ENCODE data around the gene AMIGO3. TPM values are rescaled to one million over a fixed set of nuclear protein-coding genes. Genes with fewer than 3 reads are reported as not detected.
"Not testable (repeated sequence)": the region's sequence is repeated elsewhere in the genome, so short reads cannot be mapped to it uniquely, and the experiment has no call there.

Gene AMIGO3
- total and polyA plus RNA-seq, 4 donors, result 0.11 to 1.1 TPM; not detected in 2

- H3K9ac ChIP-seq (ENCODE audit: low read depth in 1 of 2, low read length in 2 of 2); DNase-seq (ENCODE audit: low spot score); H3K9me3 ChIP-seq (ENCODE audit: control insufficient read depth in 4 of 4, low read length in 3 of 4); H3K27ac ChIP-seq (ENCODE audit: low read depth in 1 of 2, low read length in 2 of 2); H3K27me3 ChIP-seq (ENCODE audit: control insufficient read depth in 4 of 4, insufficient read depth in 4 of 4, low read length in 3 of 4); H3K4me3 ChIP-seq (ENCODE audit: low read depth in 1 of 3, low read length in 3 of 3): not testable (repeated sequence)
- Histone ChIP-seq H3K36me3 (ENCODE audit: control insufficient read depth in 4 of 4, insufficient read depth in 3 of 4, low read depth in 1 of 4, low read length in 3 of 4) (peaks cover 14 to 35% (median 32%) of the 10 kb centered on the region in 4 donors), H3K4me1 (ENCODE audit: control insufficient read depth in 4 of 4, insufficient read depth in 4 of 4, low read length in 3 of 4) (peaks cover 5 to 24% (median 19%) of the 10 kb centered on the region in 4 donors)
- WGBS, result 55% methylated on average over 33 of the region's 36 CpGs
Measured at GRCh38 chr3:49685846-49686245, 33.6 kb downstream of the AMIGO3 start.

- H3K27me3 ChIP-seq (ENCODE audit: control insufficient read depth in 4 of 4, insufficient read depth in 4 of 4, low read length in 3 of 4); H3K9me3 ChIP-seq (ENCODE audit: control insufficient read depth in 4 of 4, low read length in 3 of 4); H3K9ac ChIP-seq (ENCODE audit: low read depth in 1 of 2, low read length in 2 of 2); DNase-seq (ENCODE audit: low spot score); H3K27ac ChIP-seq (ENCODE audit: low read depth in 1 of 2, low read length in 2 of 2); H3K4me3 ChIP-seq (ENCODE audit: low read depth in 1 of 3, low read length in 3 of 3): not testable (repeated sequence)
- Histone ChIP-seq H3K4me1 (ENCODE audit: control insufficient read depth in 4 of 4, insufficient read depth in 4 of 4, low read length in 3 of 4) (peaks cover 3 to 21% (median 11%) of the 10 kb centered on the region in 4 donors), H3K36me3 (ENCODE audit: control insufficient read depth in 4 of 4, insufficient read depth in 3 of 4, low read depth in 1 of 4, low read length in 3 of 4) (peaks cover 14 to 42% (median 40%) of the 10 kb centered on the region in 4 donors)
- WGBS, result 95% methylated on average over 10 of the region's 10 CpGs
Measured at GRCh38 chr3:49685103-49685502, 34.4 kb downstream of the AMIGO3 start.

- H3K27me3 ChIP-seq (ENCODE audit: control insufficient read depth in 4 of 4, insufficient read depth in 4 of 4, low read length in 3 of 4); H3K9ac ChIP-seq (ENCODE audit: low read depth in 1 of 2, low read length in 2 of 2); DNase-seq (ENCODE audit: low spot score); H3K4me3 ChIP-seq (ENCODE audit: low read depth in 1 of 3, low read length in 3 of 3); H3K27ac ChIP-seq (ENCODE audit: low read depth in 1 of 2, low read length in 2 of 2); H3K9me3 ChIP-seq (ENCODE audit: control insufficient read depth in 4 of 4, low read length in 3 of 4): not testable (repeated sequence)
- Histone ChIP-seq H3K4me1 (ENCODE audit: control insufficient read depth in 4 of 4, insufficient read depth in 4 of 4, low read length in 3 of 4) (peaks cover 3 to 15% (median 7%) of the 10 kb centered on the region in 4 donors), H3K36me3 (ENCODE audit: control insufficient read depth in 4 of 4, insufficient read depth in 3 of 4, low read depth in 1 of 4, low read length in 3 of 4) (peaks cover 18 to 48% (median 42%) of the 10 kb centered on the region in 4 donors)
- WGBS, result 99% methylated on average over 2 of the region's 2 CpGs
Measured at GRCh38 chr3:49684453-49684852, 35.0 kb downstream of the AMIGO3 start.

GRCh38 chr3:49683162-49683561, 36.3 kb downstream of the AMIGO3 start:
- Histone ChIP-seq H3K4me3 (ENCODE audit: low read depth in 1 of 3, low read length in 3 of 3) (no peak overlapping the region), H3K27ac (ENCODE audit: low read depth in 1 of 2, low read length in 2 of 2) (no peak overlapping the region), H3K4me1 (ENCODE audit: control insufficient read depth in 4 of 4, insufficient read depth in 4 of 4, low read length in 3 of 4) (peaks cover 3 to 15% (median 7%) of the 10 kb centered on the region in 4 donors), H3K36me3 (ENCODE audit: control insufficient read depth in 4 of 4, insufficient read depth in 3 of 4, low read depth in 1 of 4, low read length in 3 of 4) (peaks cover 18 to 60% (median 51%) of the 10 kb centered on the region in 4 donors), H3K27me3 (ENCODE audit: control insufficient read depth in 4 of 4, insufficient read depth in 4 of 4, low read length in 3 of 4) (no peaks in the 10 kb centered on the region), H3K9ac (ENCODE audit: low read depth in 1 of 2, low read length in 2 of 2) (no peak overlapping the region), H3K9me3 (ENCODE audit: control insufficient read depth in 4 of 4, low read length in 3 of 4) (no peaks in the 10 kb centered on the region)
- 89% methylated on average over 6 of the region's 6 CpGs for WGBS
- no peak for DNase-seq (ENCODE audit: low spot score)
- TF ChIP-seq HNF4G (IDR thresholded peaks at IDR 0.05), result no peak
- TF ChIP-seq EGR1 (IDR thresholded peaks at IDR 0.05; ENCODE audit: low read depth in 2 of 2), result no peak

GRCh38 chr3:49681543-49681942, 37.9 kb downstream of the AMIGO3 start:
- H3K9me3 ChIP-seq (ENCODE audit: control insufficient read depth in 4 of 4, low read length in 3 of 4), result no peaks in the 10 kb centered on the region
- H3K27ac ChIP-seq (ENCODE audit: low read depth in 1 of 2, low read length in 2 of 2), result no peak overlapping the region
- no peak overlapping the region for H3K9ac ChIP-seq (ENCODE audit: low read depth in 1 of 2, low read length in 2 of 2)
- peaks cover 0 to 5% (median under 1%) of the 10 kb centered on the region in 4 donors for H3K4me1 ChIP-seq (ENCODE audit: control insufficient read depth in 4 of 4, insufficient read depth in 4 of 4, low read length in 3 of 4)
- no peak overlapping the region for H3K4me3 ChIP-seq (ENCODE audit: low read depth in 1 of 3, low read length in 3 of 3)
- no peaks in the 10 kb centered on the region for H3K27me3 ChIP-seq (ENCODE audit: control insufficient read depth in 4 of 4, insufficient read depth in 4 of 4, low read length in 3 of 4)
- WGBS, result 87% methylated on average over 4 of the region's 4 CpGs
- peaks cover 15 to 74% (median 56%) of the 10 kb centered on the region in 4 donors for H3K36me3 ChIP-seq (ENCODE audit: control insufficient read depth in 4 of 4, insufficient read depth in 3 of 4, low read depth in 1 of 4, low read length in 3 of 4)
- no peak for DNase-seq (ENCODE audit: low spot score)
- TF ChIP-seq CTCF (IDR thresholded peaks at IDR 0.05; ENCODE audit: low read depth, low read length, missing input control) (no peak), YY1 (IDR thresholded peaks at IDR 0.05) (no peak), HNF4G (IDR thresholded peaks at IDR 0.05) (no peak), JUND (IDR thresholded peaks at IDR 0.05) (no peak), ZBTB33 (IDR thresholded peaks at IDR 0.05) (no peak), TAF1 (conservative IDR thresholded peaks at IDR 0.05) (no peak), REST (IDR thresholded peaks at IDR 0.05) (no peak), HNF4A (conservative IDR thresholded peaks at IDR 0.05) (no peak), NR2F2 (IDR thresholded peaks at IDR 0.05) (no peak), FOXA2 (IDR thresholded peaks at IDR 0.05) (no peak), RAD21 (IDR thresholded peaks at IDR 0.05) (no peak)
